ENCODE data around the gene COQ10B.
A peak's percentile ranks its signal among the peaks of the same experiment; 100 is the strongest.
"Not testable (repeated sequence)": the region's sequence is repeated elsewhere in the genome, so short reads cannot be mapped to it uniquely, and the experiment has no call there.

Gene COQ10B

DNA sequence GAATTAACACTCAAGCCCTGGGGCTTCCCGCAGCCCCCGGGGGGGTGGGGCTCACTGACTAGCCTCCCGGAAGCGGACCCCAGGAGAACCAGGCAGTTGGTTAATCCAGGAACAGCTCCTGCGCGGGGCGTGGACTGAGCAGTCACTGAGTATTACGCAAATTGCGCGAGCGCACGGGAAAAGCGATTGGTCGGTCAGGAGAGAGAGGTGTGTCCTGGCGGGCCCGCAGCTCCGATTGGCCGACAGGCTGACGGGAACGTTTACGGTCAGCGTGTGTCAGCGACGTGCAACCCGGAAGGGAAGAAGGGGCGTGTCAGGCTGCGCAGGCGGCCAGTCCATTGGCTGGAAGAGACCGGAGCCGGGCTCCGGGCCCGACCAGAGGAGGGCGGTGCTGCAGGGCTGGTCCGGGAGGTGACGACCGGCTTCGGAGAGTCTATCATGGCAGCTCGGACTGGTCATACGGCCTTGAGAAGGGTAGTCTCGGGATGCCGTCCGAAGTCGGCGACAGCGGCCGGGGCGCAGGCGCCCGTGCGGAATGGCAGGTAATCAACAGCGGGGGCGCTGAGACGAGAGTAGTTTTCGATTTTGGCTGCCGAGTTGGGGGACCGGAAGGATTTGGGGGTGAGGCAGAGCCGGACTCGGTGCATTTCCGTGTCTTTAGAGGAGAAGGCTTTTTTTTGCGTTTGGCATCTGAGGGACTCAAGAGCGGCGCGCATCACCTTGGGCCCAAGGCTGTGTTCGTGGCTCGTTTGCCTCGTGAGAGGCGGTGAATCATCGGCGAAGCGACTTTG is at the start of gene COQ10B:
Gene COQ10B (plus strand): TSS at position 430 of the 791 bp plus-strand sequence. CDS start 9 bp downstream, at position 439.
- peak; percentile 100 for DNase-seq

DNA sequence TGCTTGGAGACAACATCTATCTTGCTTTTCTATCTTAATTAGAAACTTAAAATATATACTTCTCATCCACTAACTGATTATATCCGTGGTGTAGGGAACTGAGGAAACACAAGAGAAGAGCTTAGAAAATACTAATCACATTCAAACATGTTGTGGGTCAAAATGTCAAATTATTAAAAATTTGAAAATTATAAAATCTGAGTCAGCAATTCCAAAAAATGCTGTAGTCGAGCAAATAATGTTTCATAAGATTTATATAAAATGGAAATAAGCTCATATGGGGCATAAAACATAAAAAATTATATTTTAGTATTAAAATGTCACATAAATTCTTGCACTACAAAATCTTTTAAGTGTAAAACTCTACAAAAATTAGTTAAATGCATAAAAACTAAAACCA is 47.8 kb upstream of the COQ10B start:
- DNase-seq: no peak

DNA sequence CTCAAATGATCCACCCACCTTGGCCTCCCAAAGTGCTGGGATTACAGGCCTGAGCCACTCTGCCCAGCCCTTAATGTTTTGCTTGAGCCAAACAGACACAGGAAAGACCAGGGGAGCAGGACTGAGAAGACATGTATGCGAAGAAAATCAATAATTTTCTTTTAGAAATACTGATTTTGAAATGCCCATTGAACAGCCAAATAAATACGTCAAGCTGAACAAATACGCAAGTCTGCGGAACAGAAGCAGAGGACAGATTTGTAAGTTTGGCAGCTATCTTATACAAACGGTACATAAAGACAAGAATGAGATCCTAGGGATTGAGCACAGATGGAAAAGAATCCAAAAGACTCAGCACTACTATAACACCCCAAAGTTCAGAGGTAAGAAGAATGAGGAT is 39.3 kb upstream of the COQ10B start:
- DNase-seq: no peak

DNA sequence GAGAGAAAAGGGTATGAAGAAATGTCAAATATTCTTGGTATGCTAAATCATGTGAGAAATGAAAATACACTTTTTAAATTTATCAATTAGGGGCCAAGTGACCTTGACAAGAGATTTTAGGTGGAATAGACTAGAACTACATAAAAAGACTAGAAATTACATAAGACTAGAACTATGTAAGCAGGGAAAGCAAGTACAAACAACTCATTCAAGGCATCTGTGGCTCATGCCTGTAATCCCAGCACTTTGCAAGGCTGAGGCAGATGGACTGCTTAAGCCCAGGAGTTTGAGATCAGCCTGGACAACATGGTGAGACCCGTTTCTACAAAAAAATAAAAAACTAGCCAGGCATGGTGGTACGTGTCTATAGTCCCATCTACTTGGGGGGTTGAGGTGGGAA is 38.8 kb upstream of the COQ10B start:
- no peak for DNase-seq

DNA sequence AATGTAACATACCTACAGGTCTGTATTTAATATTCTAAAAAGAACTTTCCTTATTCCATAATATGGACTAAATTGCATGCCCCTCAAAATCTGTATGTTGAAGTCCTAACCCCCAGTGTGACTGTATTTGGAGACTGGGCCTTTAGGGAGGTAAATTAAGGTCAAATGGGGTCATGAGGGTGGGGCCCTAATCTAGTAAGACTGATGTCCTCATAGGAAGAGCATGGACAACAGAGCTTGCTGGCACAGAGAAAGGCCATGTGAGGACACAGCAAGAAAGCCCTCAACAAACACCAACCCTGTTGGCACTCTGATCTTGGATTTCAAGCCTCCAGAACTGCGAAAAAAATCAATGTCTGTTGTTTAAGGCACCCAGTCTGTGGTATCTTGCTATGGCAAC is 37.1 kb upstream of the COQ10B start:
- DNase-seq: no peak

DNA sequence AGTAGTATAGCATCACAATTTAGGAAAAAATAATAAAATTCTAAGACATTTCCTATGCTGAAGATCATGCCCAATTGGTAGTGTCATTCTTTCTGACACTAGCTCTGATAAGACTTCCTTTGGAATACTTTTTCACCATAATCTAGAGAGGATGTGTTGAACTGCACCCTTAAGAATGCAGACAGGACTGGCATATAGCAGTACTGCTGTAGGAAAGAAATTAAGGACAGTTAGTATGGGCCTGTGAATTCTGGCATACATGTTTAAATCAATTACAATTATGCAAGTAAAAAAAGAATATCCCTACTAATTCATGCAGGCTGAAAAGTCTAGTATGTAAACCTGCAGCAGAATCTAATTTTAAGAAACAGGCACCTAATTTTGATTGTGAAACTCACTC is 33.9 kb upstream of the COQ10B start:
- no peak for DNase-seq

DNA sequence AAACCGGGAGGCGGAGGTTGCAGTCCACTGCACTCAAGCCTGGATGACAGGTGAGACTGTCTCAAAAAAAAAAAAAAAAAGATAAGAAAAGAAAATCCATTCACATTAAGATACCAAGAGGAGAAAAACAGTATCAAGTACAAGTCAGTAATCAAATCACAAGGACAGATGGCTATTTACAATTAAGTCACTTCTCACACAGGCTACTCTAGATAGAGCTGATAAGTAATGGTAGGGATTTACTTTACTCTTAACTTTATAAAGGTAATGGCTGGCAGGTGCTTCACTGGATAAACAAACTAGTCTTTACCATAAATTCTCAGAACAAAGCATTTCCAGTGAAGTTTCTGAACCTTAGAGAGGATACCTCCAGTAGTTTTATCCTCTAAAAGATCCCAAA is 30.0 kb upstream of the COQ10B start:
- no peak for DNase-seq

DNA sequence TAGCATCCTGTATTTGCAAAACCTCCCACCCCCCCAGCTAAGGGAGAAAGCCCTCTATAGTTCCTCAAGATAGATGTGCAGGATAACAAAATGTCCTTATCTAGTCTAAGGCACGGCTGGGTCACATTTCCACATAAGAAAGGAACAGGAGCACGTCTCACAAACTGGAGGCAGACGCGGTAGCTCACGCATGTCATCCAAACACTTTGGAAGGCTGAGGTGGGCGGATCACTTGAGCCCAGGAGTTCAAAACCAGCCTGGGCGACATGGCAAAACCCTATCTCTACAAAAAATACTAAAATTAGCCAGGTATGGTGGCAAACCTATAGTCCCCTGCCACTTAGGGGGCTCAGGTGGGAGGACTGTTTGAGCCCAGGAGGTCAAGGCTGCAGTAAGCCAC is 27.8 kb upstream of the COQ10B start:
- DNase-seq: no peak

DNA sequence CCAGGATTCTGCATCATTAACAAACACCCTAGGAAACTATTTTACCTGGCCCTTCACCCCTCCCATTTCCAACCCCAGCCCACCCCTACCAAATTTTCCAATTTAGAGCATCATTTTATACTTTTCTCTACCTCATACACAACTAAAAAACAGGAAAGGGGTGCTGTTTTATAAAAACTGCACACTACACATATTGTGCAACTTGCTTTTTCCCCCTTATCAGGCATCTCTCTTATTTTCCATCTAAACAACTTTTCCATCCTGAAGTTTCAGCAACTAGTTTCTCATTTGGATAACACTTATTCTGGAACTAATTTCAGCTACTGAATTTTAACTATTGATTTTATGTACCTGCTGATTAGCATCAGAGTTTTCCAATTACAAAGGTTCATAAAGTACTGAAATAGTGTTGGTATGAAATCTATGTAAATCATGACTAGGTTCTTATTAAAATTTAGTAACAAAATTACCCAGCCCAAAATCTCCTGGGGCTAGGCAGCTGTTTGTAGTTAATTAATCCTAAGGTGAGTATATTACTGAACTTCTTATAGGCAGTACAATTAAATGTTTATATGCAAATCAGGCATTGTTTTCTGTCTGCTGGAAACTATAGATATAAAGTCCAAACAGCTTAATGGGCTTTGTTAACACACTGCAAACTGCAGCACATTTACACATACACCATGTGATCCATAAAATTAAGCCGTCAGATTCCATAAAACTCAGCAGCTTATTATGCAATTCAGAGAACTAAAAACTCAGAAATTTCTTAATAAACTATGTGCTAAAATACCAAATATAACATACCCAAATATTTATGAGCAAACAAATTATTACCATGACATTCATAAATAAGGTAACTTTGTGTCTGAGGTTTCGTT is 26.4 kb upstream of the COQ10B start:
- DNase-seq: no peak

DNA sequence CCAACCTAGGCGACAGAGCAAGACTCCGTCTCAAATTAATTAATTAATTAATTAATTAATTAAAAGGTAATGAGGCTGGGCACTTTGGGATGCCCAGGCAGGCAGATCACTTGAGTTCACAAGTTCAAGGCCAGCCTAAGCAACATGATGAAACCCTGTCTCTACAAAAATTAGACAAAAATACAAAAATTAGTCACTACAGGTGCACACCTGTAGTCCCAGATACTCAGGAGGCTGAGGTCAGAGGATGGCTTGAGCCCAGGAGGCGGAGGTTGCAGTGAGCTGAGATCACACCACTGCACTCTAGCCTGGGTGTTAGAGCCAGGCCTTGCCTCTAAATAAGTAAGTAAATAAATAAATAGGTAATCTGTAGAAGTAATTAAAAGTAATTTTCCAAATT is 25.4 kb upstream of the COQ10B start:
- DNase-seq: no peak

DNA sequence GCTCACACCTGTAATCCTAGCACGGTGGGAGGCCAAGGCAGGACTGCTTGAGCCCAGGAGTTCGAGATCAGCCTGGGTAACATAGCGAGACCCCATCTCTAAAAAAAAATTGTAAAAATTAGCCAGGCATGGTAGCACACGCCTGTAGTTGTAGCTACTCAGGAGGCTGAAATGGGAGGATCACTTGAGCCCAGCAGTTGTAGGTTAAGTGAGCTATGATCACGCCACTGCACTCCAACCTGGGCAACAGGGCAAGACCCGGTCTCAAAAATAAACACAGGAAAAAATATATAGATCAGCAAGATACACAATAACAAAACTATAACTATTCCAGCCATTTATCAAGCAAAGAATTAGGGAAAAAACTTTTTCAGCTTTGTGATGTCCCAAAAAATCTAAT is 21.5 kb upstream of the COQ10B start:
- DNase-seq: no peak

DNA sequence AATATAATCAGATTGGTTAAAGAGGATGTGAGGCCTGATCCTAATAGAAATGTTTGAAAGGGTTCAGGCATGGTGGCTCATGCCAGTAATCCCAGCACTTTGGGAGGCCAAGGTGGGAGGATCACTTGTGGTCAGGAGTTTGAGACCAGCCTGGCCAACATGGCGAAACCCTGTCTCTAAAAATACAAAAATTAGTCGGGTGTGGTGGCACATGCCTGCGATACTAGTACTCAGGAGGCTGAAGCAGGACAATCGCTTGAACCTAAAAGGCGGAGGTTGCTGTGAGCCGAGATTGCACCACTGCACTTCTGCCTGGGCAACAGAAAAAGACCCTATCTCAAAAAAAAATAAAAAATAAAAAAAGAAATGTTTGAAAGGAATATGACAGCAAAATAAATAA is 20.8 kb upstream of the COQ10B start:
- DNase-seq: not testable (repeated sequence)

DNA sequence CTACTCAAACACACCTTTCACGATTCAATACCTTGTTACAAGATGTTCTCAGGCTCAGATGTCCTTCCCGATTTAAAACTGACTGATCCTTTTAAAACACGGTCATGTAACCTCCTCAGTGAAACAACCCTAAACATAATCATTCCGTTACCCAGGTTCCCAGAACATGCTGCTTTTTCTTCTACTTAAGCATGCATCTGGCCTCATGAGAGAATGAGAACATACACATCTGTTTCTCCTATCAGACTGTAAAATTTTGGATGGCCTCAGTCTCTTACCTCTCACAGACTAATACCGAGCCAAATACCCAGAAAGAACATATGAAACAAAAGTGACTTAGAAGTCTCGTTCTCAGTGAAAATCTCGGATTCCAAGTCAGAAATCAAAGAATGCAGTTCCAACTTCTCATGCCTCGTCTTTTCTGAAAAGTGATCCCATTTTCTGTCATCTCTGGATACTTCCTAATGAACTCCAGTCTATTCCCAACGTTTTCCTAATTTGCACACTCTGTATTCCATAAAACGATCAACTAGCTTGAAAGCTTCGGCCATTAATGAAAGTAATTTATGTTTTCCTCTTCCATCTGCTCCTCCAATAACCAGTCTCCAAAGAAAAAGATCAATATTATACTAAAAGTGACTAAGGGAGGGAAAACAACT is 19.4 kb upstream of the COQ10B start:
- DNase-seq: no peak

DNA sequence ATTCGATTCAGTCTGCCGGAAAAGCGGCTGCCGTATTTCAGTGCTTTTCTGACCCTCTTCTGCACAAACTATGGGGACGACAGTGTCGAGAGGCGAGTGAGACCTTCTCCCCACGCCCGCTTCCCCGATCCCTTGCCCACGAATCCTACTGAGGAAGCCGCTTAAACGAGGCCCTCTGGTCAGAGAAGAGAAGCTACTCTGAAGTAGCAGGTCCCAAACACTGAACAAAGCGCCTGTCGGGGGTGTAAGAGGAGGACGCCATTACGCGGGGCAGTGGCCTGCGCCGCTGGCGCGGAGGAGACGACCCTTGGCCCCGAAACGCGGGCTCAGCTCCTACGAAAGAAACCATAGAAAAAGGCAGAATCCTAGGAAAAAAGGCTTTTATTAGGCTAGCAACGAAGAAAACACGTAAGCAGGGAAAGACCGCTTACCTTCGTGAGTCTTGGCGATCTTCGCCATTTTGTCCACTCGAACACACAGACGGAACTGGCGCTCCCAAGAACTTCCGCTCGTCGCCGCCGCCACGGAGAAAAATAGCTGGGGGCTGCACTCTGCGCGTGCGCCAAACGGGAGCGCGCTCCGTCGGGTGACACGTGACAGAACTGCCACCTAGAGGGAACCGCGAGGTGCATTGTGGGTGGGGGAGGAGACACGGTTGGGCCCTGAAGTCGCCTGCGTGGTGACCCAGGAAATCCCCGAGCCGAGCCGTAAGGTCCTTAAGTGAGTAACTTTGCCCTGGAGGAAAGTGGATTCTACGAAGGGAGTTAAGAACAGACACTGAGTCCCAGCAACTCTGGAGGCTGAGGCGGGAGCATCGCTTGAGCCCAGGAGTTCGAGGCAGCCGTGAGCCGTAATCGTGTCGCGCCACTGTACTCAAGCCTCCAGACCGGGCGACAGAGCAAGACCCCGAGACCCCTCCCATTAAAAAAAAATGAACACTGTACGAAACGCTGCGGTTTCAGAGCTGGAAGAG is 18.5 kb upstream of the COQ10B start, which contains the start of gene SF3B1:
Gene SF3B1 (minus strand): TSS at position 488 of the 973 bp plus-strand sequence. CDS start 29 bp downstream, at position 459.
- peak; percentile 99 for DNase-seq

DNA sequence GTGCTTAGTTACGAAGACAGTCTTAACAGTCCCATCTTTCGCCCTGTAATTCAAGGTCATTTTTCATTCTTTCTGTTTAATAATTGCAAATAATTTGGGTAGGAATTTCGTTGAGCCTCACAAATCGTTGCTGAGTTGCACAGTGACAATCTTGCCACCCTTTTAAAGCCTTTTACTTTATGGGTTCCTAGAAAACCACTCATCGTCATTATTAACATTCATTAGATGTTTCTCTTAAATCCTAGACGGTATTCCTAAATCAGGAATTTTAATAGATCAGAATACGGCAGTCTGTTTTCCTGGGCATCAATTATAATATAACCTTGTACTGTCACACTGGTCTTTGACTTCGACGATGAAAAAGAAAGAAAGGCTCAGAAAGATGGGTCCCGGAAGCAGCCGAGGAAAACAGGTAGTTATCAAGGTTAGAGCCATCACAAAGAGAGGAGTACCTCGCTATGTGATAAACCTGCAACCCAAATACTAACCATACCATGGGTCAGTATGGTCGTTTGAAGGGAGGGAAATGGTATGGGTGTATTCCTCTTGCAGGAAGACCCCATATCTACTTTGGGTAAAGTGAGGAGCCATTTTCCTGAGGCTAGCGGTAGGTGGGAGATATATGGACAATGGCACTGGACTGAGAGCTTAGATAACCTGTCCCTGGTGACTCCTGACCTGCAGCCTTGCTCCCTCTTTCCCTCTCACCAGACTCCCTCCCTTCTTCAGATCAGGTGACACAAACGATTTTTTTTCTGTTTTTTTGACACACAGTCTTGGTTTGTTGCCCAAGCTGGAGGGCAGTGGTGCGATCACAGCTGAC is 17.5 kb upstream of the COQ10B start:
- DNase-seq: no peak

DNA sequence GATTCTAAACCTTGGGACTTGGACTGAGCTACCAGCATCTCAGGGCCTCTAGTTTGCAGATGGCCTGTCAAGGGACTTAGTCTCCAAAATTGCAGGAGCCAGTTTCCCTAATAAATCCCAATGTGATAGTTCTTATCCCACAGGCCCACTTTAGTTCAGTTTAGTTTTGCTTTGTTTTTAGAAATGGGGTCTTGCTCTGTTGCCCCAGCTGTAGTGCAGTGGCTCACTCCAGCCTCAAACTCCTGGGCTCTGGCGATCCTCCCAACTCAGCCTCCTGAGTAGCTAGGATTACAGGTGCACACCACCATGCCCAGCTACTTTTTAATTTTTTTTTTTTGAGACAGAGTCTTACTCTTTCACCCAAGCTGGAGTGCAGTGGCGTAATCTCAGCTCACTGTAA is 16.0 kb upstream of the COQ10B start:
- no peak for DNase-seq

DNA sequence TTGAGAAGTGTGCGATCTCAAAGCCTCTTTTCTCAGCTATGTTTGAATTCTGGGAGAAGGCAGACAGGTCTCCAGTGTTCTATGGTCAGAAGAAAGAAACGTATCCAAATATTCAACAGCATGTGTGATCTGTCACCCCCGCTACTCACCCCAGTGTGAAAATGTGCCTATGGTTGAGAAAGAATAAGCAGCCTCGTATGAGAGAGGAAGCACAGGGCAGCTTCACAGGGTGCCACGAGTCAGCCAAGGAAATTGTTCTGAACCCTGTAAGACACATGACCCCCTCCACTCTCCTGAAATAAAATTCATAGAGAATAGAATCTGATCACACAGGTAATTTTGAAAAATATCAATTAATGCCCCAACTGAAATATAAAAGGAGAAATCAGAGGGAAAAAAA is 10.5 kb upstream of the COQ10B start:
- no peak for DNase-seq

DNA sequence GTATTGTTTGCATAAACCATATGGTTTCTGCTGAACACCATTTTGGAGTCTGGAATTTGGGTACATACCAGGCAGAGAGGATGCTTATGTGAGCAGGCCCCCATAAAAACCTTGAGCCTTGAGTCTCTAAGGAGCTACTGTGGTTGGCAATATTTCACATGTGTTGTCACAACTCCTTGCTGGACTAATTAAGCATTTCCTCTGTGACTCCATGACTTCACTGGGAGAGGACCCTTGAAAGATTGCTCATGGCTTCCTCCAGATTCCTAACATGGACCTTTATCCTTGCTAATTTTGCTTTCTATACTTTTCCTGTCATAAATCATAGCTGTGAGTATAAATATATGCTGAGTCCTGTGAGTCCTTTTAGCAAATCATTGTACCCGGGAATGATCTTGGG is 7.6 kb upstream of the COQ10B start:
- no peak for DNase-seq

DNA sequence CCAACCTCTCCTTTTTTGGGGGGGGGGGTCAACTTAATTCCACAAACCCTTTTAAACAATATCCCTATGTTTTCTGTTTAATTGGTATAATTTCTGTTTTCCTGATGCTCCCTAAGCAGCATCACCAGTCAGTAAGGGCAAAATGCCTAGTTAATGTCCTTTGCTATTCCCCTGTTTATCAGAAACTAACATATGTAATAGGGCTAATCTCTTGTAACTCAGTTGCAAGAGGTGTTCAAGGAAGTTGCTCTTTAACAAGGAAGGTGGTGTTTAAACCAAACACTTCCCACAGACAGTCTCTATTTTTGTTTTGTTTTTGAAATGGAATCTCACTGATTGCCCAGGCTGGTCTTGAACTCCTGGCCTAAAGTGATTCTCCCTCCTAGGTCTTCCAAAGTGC is 6.5 kb upstream of the COQ10B start:
- no peak for DNase-seq

DNA sequence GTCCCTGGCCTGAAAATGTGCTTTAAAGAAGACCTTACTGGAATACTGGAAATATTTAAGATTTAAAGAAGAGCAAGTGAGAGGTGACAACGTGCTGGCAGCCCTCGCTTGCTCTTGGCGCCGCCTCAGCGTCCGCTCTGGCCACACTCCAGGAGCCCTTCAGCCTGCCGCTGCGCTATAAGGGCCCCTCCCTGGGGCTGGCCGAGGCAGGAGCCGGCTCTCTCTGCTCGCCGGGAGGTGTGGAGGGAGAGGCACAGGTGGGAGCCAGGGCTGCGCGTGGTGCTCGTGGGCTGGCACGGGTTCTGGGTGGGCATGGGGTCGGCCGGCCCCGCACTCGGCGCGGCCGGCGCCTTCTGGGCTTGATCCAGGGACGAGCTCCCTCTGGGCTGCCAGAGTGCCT is 2.9 kb upstream of the COQ10B start:
- DNase-seq: no peak

DNA sequence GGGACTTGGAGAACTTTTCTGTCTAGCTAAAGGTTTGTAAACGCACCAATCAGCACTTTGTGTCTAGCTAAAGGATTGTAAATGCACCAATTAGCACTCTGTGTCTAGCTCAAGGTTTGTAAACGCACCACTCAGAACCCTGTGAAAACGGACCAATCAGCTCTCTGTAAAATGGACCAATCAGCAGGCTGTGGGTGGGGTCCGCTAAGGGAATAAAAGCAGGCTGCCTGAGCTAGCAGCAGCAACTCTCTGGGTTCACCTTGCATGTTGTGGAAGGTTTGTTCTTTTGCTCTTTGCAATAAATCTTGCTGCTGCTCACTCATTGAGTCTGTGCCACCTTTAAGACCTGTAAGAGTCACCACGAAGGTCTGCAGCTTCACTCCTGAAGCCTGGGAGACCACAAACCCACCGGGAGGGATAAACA is 2.4 kb upstream of the COQ10B start:
- DNase-seq: not testable (repeated sequence)

Data from islet precursor cell (in vitro differentiated cells).